Right ventricle myocardium superior (tissue), 1 donor: ENCODE data around the gene PDCD6IP. TPM values are rescaled to one million over a fixed set of nuclear protein-coding genes. Genes with fewer than 3 reads are reported as not detected.

ENCODE experiments used
- ATAC-seq: fragments of 200-7000 bp; cut with Tn5 transposase; one replicate; pipeline ENCODE4 v1.9.1; 2020; ENCODE audit warnings: mild to moderate bottlenecking; ENCODE audit not compliant: poor library complexity
- DNase-seq: peaks from one replicate; pipeline ENCODE4 v3.0.0-alpha.2; 2020
- intact Hi-C: fragments of 100-400 bp; cut with DNase I; formaldehyde crosslinking; loops from one replicate; pipeline ENCODE4 v1.11.2; 2022
- total RNA-seq: library from RNA; stranded (reverse); fragmentation: NEBNext Ultra II Directional; extraction: Animal tissue kit (Norgen Biotek cat#: 25700); gene quantifications from one replicate; pipeline ENCODE4 v1.2.1, GENCODE V29; 2021
- donor health status: DM: no; HTN: yes; CAD: no; lungs with severe emphysema.

The PDCD6IP gene
- total RNA-seq, 1 donor from 2014 or later: 131 TPM

- no peak for ATAC-seq
- intact Hi-C loops: no loop called here
Measured at GRCh38 chr3:33909547-33909946, 111.1 kb downstream of the PDCD6IP start.

GRCh38 chr3:33910031-33910430, 111.6 kb downstream of the PDCD6IP start:
- no peak for ATAC-seq
- intact Hi-C loops: no loop called here
- no peak for DNase-seq

More at GRCh38 chr3:33909547-33909946, 111.1 kb downstream of the PDCD6IP start:
- no peak for DNase-seq

- DNase-seq: no peak
- intact Hi-C loops: no loop called here
- no peak for ATAC-seq
Measured at GRCh38 chr3:33911525-33912322, 113.3 kb downstream of the PDCD6IP start.

- intact Hi-C loops: no loop called here
- no peak for ATAC-seq
- no peak for DNase-seq
Measured at GRCh38 chr3:33914212-33914611, 115.8 kb downstream of the PDCD6IP start.

- intact Hi-C loops: no loop called here
- ATAC-seq (no peak), DNase-seq (no peak)
Measured at GRCh38 chr3:33914731-33915379, 116.4 kb downstream of the PDCD6IP start.

DNA sequence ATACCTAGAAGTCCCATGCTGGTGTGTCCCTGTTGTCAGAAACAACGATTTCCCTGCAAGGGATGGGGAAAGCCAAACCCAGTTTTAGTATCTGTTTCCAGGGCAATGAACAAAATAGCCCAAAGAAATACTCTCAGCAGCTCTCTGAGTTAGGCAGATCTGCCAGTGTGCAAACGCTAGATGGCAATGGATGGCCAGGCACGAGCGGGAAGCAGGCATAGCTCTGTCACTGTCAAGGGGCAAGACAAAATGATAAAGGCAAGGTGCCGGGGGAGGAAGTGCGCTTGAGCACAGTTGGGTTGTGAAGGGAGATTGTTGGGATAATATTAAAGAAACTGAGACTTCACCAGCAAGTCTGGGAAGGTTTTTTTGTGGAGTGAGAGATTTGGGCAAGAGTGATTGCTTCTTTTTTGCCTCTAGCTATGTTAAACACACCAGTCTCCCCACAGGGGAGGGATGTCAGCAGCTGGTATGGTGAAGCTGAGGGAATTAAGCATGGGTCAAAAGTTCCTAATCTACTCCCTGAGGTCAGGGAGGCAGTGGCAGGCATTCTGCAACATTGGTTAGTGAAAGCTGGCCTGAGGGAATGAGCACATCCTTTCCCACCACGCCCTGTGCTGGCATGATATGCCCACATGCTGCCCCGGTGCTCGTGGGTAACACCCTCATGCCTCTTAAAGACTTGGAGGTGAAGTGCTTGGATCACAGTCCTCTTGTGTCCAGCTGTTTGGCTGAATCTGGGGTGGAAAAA, 117.5 kb downstream of the PDCD6IP start:
- intact Hi-C loops: no loop called here
- peak; percentile 84 for ATAC-seq

GRCh38 chr3:33918126-33918756, 119.8 kb downstream of the PDCD6IP start:
- no peak for ATAC-seq
- intact Hi-C loops: no loop called here

More for the DNA sequence above, 117.5 kb downstream of the PDCD6IP start:
- no peak for DNase-seq

More at GRCh38 chr3:33918126-33918756, 119.8 kb downstream of the PDCD6IP start:
- DNase-seq: no peak

Other genes with a start within 250 kb of the PDCD6IP start
- 68.3 TPM for gene CLASP2, start 80.4 kb upstream of the PDCD6IP start, total RNA-seq